Measurements from ENCODE around the gene ZNF358. TPM values are rescaled to one million over a fixed set of nuclear protein-coding genes. Genes with fewer than 3 reads are reported as not detected.

The ZNF358 gene
- total and polyA plus RNA-seq, 10 of the 15 experiments (the other 5 are each of a cell fraction or from before 2014, with no cell fraction given) = 0.09 to 6.3 (median 1.9) TPM; not detected in 1

DNA sequence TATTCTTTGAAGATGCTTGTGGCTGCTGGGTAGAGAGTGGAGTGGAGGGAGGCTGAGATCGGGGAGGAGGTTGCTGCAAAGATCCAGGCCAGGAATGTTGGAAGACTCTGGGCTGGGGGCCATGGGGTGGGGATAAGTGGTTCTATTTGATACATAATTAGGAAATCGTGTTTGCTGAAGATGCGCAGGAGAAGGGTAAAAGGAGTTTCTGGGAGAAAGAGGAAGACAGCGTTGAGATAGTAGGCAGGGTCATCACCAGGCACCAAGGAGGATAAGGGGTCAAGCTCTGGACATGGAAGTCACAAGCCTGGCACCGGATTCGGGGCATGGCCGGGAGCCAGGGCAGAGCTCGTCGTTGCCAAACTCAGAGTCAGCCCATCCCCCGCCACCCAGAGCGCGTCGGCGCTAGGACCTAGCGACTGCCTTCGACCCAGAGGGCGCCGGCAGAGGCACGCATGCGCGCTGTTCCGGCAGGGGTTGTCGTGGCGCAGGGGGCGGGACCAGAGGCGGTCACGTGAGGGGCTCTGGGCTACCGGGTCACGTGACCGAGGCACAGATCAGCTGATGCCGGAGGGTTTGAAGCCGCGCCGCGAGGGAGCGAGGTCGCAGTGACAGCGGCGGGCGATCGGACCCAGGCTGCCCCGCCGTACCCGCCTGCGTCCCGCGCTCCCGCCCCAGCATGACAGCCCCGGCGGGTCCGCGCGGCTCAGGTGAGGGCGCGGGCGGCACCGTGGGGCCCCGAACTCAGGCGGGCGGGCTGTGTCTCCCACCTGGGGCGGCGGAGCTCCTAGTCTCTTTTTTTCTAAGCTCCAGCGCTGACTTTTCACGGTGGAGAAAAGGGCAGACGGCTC, 6.4 kb downstream of the ZNF358 start, which contains the start of gene MCOLN1 (continued):
- TF ChIP-seq BRCA1 (IDR thresholded peaks at IDR 0.05; ENCODE audit: low read depth, low read length) (0 out of 2 replicates have a peak, but pooled peaks have one; percentile 10), SIX5 (IDR thresholded peaks at IDR 0.05; ENCODE audit: low read depth, low read length, severe bottlenecking) (peak; percentile 34), FOS (IDR thresholded peaks at IDR 0.05; ENCODE audit: borderline replicate concordance, extremely low read depth, insufficient read length) (peak; percentile 86), TCF3 (IDR thresholded peaks at IDR 0.05; ENCODE audit: borderline replicate concordance, insufficient read depth, low read depth, low read length) (0 out of 2 replicates have a peak, but pooled peaks have one; percentile 32), MTA2 (IDR thresholded peaks at IDR 0.05; ENCODE audit: low read depth) (no peak), TARDBP (IDR thresholded peaks at IDR 0.05; ENCODE audit: borderline replicate concordance) (peak; percentile 73; the same call in 1 of the 2 replicates), CTCF (IDR thresholded peaks at IDR 0.05 in 2 of 3, conservative IDR thresholded peaks at IDR 0.05 in 1 of 3; ENCODE audit: control insufficient read depth in 2 of 3, extremely low read depth in 1 of 3, insufficient read depth in 1 of 3, low read depth in 3 of 3, low read length in 3 of 3) (no peak), SIN3A (IDR thresholded peaks at IDR 0.05; ENCODE audit: low read depth, low read length) (peak; percentile 99), STAT1 (conservative IDR thresholded peaks at IDR 0.05) (peak; percentile 91), ZNF207 (IDR thresholded peaks at IDR 0.05; ENCODE audit: borderline replicate concordance) (peak; percentile 91), ZZZ3 (IDR thresholded peaks at IDR 0.05; ENCODE audit: control insufficient read depth, insufficient read length, low read depth) (no peak), KAT2A (conservative IDR thresholded peaks at IDR 0.05; ENCODE audit: control insufficient read depth, low read depth, low read length) (no peak), PAX8 (IDR thresholded peaks at IDR 0.05) (no peak), RAD51 (IDR thresholded peaks at IDR 0.05) (peak; percentile 100), NFXL1 (IDR thresholded peaks at IDR 0.05; ENCODE audit: borderline replicate concordance) (no peak), PAX5 (IDR thresholded peaks at IDR 0.05; ENCODE audit: borderline replicate concordance, low read depth, low read length) (peak; percentile 65; the same call in 1 of the 2 replicates), GATAD2B (conservative IDR thresholded peaks at IDR 0.05; ENCODE audit: low read depth) (peak; percentile 77), MXI1 (IDR thresholded peaks at IDR 0.05; ENCODE audit: low read depth, low read length) (peak; percentile 92), NR2C2 (IDR thresholded peaks at IDR 0.05; ENCODE audit: borderline replicate concordance, control insufficient read depth, insufficient read length, low read depth) (no peak), MEF2A (IDR thresholded peaks at IDR 0.05; ENCODE audit: insufficient read depth, low read depth, low read length) (no peak), RAD21 (IDR thresholded peaks at IDR 0.05; ENCODE audit: insufficient read depth, low read depth, low read length) (no peak)
- TF ChIP-seq, protein P1, sequence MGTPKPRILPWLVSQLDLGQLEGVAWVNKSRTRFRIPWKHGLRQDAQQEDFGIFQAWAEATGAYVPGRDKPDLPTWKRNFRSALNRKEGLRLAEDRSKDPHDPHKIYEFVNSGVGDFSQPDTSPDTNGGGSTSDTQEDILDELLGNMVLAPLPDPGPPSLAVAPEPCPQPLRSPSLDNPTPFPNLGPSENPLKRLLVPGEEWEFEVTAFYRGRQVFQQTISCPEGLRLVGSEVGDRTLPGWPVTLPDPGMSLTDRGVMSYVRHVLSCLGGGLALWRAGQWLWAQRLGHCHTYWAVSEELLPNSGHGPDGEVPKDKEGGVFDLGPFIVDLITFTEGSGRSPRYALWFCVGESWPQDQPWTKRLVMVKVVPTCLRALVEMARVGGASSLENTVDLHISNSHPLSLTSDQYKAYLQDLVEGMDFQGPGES (IDR thresholded peaks at IDR 0.05) = no peak
- TF ChIP-seq, protein P2, sequence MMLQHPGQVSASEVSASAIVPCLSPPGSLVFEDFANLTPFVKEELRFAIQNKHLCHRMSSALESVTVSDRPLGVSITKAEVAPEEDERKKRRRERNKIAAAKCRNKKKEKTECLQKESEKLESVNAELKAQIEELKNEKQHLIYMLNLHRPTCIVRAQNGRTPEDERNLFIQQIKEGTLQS (IDR thresholded peaks at IDR 0.05; ENCODE audit: borderline replicate concordance, extremely low read depth, low read depth, low read length) = peak; percentile 100
- TF ChIP-seq, protein P3, sequence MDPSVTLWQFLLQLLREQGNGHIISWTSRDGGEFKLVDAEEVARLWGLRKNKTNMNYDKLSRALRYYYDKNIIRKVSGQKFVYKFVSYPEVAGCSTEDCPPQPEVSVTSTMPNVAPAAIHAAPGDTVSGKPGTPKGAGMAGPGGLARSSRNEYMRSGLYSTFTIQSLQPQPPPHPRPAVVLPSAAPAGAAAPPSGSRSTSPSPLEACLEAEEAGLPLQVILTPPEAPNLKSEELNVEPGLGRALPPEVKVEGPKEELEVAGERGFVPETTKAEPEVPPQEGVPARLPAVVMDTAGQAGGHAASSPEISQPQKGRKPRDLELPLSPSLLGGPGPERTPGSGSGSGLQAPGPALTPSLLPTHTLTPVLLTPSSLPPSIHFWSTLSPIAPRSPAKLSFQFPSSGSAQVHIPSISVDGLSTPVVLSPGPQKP (IDR thresholded peaks at IDR 0.05; ENCODE audit: low read depth, low read length) = no peak

Data from GM12878 (cell line).